Stimulated activated CD8-positive, alpha-beta memory T cell treated with anti-CD3 and anti-CD28 coated beads, Interleukin-12 subunit alpha, Interleukin-12 subunit beta, amount 100 ng/mL, for 4 hours (primary cell): ENCODE measurements around the gene TSPYL4.
A peak's percentile ranks its signal among the peaks of the same experiment; 100 is the strongest.
"Not testable (repeated sequence)": the region's sequence is repeated elsewhere in the genome, so short reads cannot be mapped to it uniquely, and the experiment has no call there.

Experiments used
- DNase-seq: peaks from one replicate; pipeline ENCODE4 v3.0.0-alpha.2; 2020; ENCODE audit warnings: low read depth

Gene TSPYL4

DNA sequence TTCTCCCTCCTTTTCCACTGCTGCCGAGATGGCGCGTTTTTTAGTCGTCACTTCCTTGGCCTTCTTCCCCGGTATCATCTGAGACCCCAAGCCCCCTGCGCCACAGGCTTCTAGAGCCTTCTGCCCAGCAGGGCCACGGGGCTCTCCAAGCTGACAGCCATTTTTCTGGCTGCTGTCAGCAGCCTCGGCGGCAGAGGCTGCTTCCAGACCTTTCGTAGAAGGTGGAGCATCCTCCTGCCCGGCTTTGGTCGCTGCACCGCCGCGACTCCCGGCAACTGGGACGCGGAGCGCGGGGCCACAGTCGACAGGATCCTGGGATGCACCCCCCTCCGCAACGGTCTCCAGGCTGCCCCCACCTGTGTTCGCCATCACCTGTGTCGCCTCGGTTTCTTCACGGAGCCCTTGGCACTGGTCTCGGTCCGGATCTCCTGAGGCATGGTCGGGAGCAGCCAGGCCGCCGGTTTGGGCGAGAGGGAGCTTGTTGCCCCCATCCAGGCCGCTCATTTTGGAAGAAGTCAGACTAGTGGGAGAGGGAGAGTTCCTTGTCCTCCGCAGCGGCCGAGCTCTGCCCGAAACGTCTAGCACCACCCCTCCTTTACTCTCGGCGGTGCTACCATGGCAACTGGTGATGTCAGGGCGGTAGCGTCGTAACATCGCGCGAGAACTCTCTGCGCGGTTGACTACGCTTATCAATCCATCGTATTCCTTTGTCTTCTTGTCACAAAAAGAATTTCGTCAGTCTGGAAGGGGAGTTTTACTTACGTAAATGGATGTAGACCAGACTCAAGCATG is at the start of gene TSPYL4:
Gene TSPYL4, minus strand, starts transcription at position 571 of the 792 bp plus-strand sequence. Its CDS starts 67 bp downstream, at position 504.
- peak; percentile 80 for DNase-seq

DNA sequence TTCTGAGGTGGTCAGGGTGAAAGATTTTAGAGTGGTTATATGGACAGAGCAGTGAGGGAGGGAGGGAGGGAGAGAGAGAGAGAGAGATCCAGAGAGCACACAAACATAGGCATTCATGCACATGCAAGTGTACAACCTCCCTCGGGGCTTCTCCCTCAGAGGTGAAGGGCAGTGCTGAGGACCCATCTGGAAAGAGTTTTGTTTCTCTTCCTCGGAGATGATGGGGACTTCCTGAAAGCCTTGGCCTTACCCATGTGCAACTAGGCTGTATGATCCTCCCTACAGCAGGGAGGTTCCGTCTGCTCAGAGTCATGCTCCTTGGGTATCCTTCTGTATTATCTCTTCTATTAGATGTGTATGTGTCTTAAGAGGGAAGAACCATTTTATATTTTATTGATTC is 47.2 kb upstream of the TSPYL4 start:
- DNase-seq = no peak

DNA sequence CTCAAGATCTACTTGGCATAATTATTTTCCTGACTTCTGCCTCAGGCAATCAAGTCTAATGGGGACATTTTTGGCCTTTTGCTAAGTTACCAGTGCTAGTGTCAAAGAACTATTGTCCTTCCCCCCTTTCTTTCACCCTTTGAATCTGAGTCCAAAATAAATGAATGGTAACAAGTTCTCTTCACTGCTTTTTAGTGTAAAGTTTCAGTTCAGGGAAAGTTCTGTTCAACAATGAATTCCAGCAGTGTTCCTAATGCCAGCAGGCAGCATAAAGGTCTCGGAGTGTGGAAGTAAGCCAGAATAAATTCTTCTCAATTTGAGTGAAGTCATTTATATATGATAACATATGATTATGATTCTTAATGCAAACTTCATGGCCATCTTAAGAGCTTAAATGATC is 46.7 kb upstream of the TSPYL4 start:
- DNase-seq = no peak

DNA sequence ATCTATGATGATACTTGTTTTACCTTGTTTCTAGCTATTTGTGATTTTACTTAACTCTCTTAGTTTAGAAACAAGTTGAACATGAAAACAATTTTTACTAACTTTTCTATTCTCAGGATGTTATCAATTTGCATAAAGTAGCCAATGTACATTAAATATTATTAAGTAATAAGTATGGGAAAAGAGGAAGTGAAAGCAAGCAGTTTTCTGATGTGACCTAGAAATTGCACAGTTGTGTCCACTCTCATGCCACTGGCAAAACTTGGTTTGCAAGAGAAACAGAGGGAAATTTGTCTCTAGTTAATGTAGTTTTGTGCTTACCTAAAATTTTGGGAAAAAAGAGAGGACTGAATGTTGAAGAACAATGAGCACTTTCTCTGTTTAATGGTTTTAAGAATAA is 45.1 kb upstream of the TSPYL4 start:
- no peak for DNase-seq

DNA sequence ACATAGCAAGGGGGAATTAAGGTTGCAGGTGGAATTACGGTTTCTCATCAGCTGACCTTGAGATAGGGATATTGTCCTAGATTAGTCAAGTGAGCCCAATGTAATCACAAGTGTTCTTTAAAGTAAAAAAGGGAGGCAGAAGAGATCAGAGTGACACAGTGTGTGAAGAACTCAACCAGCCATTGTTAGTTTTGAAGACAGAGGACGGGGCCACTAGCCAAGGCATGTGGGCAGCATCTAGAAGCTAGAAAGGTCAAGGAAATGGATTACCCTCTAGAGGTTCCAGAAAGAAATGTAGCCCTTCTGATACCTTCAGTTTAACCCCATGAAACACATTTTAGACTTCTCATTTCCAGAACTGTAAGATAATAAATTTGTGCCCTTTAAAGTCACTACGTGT is 44.4 kb upstream of the TSPYL4 start:
- DNase-seq = no peak

DNA sequence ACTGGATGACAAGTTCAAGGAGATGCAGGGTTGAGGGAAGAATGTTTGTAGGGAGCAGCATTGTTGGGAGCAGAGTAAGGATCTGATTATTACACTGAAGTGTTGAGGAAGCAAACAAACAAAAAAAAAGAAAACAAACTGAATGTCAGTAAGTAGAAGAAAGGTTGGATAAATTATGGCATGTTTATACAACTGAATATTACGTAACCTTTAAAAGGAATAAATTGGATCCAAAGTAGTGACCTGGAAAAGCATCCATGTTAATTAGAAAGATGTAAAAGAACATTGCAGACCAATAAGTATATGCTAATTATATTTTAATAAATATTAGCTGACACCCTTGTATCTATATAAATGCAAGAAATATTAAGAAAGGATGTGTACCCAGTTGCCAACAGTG is 38.7 kb upstream of the TSPYL4 start:
- no peak for DNase-seq

DNA sequence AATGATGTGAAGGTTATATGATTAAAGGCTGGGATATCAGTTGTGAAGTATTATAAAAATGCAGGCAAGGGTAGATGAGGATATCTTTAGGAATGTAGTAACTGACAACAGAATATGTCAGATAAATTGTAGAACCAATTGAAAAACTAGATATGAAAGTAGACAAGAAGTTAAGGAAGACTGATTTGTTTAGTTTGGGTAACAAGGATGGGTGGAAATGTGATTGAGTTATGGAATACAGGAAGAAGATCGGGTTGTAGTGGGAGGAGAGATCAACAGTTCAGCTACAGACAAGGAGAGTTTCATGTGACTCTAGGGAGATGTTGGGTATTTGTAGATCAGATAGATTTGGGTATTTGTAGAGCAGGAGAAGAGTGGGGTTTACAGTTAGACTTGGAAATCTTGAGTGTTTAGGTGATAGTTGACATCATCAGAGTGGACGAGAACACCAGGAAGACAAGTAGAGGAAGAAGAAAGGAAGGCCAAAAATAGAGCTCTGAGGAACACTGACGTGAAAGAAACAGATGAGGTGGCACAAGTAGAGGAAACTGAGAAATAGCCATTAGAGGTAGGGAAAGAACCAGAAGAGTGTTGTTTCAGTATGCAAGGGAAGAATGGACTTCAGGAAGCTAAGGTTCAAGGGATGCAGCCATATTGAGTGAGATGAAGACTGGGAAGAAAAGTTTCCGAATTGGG is 38.0 kb upstream of the TSPYL4 start:
- no peak for DNase-seq

DNA sequence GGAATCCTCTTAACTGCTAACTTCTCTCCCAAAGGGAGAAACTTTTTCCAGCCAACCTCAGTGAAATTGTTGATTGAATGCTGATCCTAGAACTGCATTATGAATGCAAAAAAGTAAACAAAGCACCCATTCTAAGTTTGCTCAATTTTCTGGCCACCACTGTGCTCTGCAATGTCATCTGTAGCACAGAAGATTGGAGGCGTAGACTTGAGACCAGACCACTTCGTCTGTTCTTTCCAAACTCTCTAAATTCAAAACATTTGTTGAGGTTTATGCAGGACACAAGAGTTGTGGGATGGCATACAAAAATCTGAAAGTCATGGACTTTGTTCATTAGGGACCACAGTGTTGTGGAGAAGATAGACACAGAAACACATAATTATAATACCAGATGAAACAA is 36.9 kb upstream of the TSPYL4 start:
- DNase-seq = no peak

DNA sequence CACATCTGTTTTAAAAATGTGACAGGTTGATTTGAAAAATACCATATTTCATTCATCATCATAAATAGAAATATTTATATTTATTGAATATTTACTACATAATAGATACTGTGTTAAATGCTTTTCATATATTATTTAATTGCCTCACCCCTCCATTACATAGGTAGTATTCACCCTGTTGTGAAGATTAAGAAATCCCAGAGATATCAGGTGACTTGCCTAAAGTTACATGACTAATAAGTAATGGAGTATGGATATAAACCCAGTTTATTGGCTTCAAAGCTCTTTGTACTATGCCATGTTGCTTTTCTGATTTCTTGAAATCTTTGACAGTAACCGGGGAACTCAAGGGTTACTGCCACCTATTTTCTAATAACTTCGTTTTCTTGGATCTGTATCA is 36.0 kb upstream of the TSPYL4 start:
- no peak for DNase-seq

DNA sequence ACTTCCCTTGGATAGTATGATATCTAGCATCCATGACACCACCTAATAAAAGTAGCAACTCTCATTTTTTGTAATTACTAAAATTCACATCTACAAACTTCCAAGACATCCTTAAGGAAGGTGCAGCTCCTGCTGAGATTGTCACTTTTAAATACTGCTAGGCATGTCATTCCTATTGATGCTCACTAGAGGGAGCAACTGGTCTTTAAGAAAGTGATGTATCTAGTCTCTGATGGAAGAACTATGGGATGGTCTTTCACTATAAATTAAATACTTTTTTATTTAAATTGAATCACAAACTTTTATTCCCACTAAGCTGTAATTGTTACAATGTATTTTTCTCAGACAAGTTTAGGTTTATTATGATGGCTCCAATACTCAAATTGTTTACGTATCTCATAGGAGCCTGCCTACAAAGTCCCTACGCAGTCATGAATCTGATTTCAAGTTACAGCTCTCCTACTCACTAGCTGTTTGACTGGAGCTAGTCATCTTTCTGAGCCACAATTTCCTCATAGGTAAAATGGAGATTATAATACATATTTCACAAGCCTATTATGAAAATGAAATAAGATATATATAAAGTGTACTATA is 33.9 kb upstream of the TSPYL4 start:
- no peak for DNase-seq

DNA sequence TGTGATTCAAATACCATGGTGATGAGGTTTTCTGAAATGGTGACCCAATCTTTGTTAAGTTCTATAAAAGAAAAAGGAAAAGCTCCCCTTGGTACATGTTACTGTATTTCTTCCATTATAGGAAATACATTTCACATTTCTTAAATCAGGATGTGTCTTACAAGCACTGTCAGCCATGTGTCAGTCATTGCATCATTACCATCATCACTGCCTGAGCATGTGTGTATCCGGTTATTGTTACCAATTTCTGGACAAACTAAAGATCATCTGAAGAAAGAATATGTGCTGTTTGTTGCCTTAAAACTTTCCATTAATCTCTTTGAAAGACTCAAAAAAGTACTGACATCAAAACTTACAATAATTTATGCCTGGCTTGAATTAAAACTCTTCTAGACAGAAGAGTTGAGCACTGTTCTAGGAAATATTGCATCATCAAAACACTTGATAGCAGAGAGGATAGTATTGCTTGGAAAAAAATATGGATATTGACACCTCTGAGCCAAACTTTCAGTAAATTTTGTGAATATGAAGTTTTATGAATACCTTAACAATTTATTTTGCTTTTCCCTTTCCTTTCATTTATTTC is 33.0 kb upstream of the TSPYL4 start:
- no peak for DNase-seq

DNA sequence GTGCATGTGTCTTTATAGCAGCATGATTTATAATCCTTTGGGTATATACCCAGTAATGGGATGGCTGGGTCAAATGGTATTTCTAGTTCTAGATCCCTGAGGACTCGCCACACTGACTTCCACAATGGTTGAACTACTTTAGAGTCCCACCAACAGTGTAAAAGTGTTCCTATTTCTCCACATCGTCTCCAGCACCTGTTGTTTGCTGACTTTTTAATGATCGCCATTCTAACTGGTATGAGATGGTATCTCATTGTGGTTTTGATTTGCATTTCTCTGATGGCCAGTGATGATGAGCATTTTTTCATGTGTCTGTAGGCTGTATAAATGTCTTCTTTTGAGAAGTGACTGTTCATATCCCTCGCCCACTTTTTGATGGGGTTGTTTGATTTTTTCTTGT is 31.1 kb upstream of the TSPYL4 start:
- DNase-seq = not testable (repeated sequence)

DNA sequence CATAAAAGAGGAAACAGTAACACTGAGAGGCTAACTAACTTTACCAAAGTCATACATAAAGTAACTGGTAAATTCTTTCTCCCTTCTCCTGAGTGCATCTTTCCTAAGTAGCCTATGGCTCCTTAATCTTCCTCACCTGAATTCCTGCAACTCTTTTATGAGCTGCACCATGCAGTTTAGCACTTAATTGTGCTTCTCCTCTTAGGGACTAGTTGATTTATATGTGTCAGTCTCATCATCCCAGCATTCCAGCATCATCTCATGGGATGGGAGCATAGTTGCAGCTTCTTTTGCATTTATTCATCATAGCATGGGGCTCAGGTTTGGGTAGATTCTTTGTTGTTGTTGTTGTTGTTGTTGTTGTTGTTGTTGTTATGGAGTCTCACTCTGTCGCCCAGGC is 29.3 kb upstream of the TSPYL4 start:
- DNase-seq = no peak

DNA sequence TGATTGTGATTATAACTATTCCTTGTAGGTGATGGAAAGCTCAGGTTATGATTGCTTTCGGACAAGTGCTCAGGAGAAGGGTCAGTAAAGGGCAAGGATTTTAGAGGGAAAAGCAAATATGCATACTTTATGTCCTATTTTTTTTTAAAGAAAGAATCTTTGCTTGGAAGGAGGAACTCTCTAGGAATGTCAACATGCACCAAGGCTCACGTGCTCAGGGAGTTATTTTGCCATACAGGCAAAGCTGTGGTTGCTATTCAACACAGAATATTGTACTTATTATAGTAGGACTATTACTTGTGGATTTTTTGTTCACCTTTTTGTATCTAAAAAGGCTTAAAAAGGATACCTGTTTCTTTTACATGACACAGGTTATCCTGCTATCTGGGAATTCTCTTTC is 28.8 kb upstream of the TSPYL4 start:
- DNase-seq = no peak

DNA sequence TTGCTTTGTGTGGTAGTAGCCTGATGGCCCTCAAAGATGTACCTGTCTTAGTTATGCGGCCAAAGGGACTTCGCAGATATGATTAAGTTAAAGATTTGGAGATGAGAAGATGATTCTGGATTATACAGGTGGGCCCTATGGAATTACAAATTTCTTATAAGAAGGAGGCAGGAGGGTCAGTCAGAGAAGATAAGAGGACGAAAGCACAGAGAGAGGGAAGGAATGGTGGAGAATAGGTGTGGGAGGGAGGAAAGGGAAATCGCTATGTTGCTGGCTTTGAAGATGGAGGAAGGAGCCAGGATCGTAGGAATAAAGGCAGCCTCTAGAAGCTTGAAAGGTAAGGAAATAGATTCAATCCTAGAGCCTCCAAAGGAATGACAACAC is 27.1 kb upstream of the TSPYL4 start:
- no peak for DNase-seq

DNA sequence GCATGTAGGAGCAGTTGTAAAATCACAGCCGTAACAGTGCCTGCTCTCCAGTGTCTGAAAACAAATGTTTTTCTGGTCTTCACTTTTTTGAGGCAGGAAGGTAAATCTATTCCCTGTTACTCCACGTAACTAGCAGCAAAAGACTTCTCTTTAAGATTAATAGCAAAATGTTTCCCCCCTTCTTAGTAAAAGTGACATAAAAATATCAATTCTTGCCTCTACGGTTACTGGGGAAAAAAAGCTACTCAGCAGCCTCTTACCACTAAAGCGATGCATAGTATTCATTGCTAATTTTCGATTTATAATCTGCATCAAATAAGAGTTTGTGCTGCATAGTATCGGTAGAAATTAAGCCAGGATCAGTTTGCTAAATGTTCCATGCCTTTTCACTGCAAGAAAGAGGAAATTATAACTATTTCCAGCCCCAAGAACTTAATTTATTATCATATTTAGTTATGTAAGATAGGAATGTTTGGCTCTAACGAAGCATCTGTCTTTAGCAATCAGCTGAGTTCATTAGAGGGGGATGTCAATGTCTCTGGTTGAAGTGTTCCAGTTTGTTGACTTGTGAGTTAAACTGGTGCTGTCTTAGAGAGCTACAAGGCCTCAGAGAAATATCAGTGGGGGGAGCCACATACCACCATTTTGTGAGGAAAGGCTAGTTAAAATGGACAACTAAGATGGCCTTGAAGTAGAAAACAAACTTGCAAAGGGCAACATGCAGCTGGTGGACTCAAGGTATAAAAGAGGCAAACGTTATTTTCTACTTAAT is 26.5 kb upstream of the TSPYL4 start:
- no peak for DNase-seq

DNA sequence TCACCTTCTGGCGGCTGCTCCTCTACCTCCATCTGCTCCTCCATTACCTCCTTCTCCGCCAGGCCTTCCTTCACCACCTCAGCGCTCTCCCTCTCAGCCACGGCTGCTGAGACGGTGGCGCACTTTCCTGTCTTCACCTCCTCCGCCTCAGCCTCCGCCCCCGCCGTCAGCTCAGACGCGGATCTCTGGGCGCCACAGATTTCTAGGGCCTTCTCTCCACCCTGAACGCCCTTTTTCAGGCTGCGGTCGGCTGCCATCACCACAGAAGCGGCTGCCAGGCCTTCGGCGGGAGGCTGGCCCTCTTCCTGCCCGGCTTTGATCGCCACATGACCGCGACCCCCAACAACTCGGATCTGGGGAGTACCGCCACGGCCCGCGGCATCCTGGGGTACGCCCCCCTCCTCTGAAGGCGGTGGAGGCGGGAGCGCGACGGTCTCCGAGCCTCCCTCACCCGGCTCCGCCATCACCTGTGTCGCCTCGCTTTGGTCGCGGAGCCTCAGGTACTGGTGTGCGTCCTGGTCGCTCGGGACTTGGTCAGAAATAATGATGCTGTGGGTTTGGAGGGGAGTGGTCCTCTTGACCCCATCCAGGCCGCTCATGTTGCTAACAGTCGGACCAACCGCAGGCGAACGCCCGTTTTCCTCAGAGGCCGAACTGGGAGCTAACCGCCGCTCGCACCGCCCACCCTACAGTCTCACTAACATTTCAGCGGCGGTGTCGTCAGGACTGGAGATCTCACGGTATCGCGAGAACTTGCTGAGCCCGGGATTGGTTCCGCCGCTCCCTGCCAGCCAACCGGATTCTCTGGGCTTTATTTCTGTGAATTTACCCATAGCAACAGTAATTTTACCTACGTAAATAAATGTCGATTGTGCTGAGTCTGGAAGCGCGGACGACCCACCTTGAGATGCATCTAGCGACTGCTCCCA is 25.6 kb upstream of the TSPYL4 start, which contains the start of gene TSPYL1:
Gene TSPYL1, minus strand, starts transcription at position 699 of the 929 bp plus-strand sequence. Its CDS starts 100 bp downstream, at position 599.
- peak; percentile 88 for DNase-seq

DNA sequence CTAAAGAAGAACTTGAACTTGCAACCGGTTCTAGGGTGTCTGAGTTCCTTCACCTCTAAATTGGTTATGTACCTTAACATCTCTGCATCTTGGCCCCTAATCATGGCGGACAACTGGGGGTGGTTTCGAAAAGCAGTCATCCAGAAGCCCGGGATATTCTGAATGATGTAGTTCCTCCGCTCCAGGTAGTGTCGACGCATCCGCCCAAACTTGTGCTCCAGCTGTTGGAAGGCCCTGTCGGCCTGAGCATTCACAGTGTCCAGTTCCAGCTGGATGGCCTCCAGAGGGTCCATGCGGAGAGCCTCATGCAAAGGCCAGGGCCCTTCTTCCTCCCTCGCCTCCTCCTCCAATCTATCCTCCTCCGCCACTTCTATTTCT is 25.0 kb upstream of the TSPYL4 start:
- no peak for DNase-seq

DNA sequence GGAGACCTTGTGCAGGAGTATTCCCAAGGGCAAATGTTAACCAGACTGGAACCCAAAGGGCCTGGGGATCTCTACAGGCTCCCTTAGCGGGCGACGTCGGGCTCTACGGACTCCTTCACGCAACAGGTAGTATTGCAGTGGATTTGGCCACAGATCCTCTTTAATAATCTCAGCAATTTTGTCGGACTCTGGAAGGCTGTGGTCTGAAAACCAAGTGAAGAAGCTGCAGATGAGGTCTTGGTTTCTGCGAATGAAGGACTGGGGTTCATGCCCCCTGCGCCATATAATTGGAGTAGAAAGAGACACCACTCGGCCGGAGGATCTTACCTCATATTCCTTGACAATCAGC is 24.6 kb upstream of the TSPYL4 start:
- DNase-seq = no peak

DNA sequence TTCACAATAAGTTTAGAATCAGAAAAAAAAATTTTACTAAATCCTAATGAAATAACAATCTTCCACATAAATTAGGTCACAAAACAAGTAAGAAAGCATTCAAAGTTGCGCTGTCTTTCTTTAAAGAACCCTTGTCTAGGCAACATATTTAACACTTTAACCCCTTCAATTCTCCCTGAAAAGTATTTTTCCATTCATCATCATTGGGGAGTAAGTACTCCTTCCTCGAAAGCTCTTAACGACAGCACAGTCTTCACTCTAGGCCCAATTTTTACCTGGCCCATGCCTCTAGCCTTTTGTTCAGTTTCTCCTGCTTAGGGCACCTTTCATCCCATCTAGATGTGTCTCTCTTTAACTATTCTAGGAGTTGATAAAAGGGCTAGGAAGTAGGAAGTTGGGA is 23.2 kb upstream of the TSPYL4 start:
- no peak for DNase-seq

DNA sequence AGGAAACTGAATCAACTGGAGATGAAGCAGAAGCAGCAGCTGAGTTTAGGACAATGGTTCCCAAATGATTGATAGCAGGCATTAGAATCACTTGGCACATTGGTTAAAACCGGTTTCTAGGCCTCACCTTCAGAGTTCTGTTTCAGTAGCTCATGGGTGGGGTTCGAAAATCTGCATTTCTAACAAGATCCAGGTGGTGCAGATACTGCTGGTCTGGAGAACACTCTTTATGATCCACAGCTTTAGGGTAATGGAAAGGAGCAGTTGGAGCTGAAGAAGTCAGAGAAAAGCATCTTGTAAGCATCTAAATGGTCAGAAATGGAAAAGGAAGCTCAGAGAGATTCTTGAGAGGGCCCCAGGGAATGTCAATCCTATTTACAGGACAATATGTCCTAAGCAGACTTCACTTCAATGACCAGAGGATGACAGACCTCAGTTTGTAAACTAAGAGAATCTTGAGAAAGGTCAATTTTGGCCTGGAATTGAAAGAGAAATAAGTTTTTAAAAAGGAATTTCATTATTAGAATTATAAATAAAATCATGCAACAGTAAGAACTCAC is 17.4 kb upstream of the TSPYL4 start:
- DNase-seq = no peak
